Measurements from ENCODE around the gene TRPM8.

- TF ChIP-seq CTCF (conservative IDR thresholded peaks at IDR 0.05 in 1 of 2, IDR thresholded peaks at IDR 0.05 in 1 of 2; ENCODE audit: low read depth in 1 of 2, low read length in 2 of 2) (no peak), EZH2 (IDR thresholded peaks at IDR 0.05; ENCODE audit: low read length, missing control alignments) (no peak)
These were observed 130.9 kb downstream of the TRPM8 start for GRCh38 chr2:234048049-234048448.
